Endothelial cell of umbilical vein (primary cell): Measurements from ENCODE around the gene GSKIP. TPM values are rescaled to one million over a fixed set of nuclear protein-coding genes. Genes with fewer than 3 reads are reported as not detected.

ENCODE experiments used
- BruUV-seq: library from RNA; stranded (reverse); fragments of 400-500 nt; replicated peaks from 2 replicates; lab custom pipeline; 2021; lab: Mats Ljungman, UMichigan
- CTCF ChIA-PET: fragments of 300-600, 350-600 bp; sonication (Branson Sonifier 250); formaldehyde crosslinking; loops from one replicate; lab custom pipeline; 2021; ENCODE audit warnings: antibody characterized with exemption, inconsistent platforms; lab: Charles Lee
- POLR2A ChIA-PET: fragments of 300-600, 350-600 bp; sonication (Branson Sonifier 250); formaldehyde crosslinking; loops from one replicate; lab custom pipeline; 2021; ENCODE audit warnings: antibody characterized with exemption, inconsistent platforms; lab: Charles Lee
- DNase-seq: peaks from one replicate; pipeline ENCODE4 v3.0.0-alpha.2; 2011; ENCODE audit warnings: low read depth, low spot score
- FAIRE-seq: peaks from 2 replicates; lab custom pipeline; 2011; peaks lifted over from hg19 to GRCh38; lab: Jason Lieb, UNC
- H2AFZ ChIP-seq: 2 replicates; pipeline ENCODE4 v1.6.0; 2012; ENCODE audit warnings: low read depth, low read length, control low read depth, inconsistent platforms
- H3K27ac ChIP-seq: 2 replicates; pipeline ENCODE4 v1.5.1; 2011; ENCODE audit warnings: low read depth, mild to moderate bottlenecking, control low read depth, low read length, moderate library complexity; ENCODE audit not compliant: insufficient read depth
- H3K27me3 ChIP-seq, 2 experiments: 2 replicates each; pipeline versions ENCODE4 v1.6.0 to v1.6.1; 2011; ENCODE audit warnings: low read length in 2 of 2, mixed read lengths in 1 of 2; ENCODE audit not compliant: control insufficient read depth in 2 of 2, insufficient read depth in 2 of 2
- H3K36me3 ChIP-seq, 2 experiments: 2 replicates in 1 of 2; 3 replicates in 1 of 2; pipeline ENCODE4 v1.5.1; 2011; ENCODE audit warnings: low read length in 2 of 2, mild to moderate bottlenecking in 1 of 2, moderate library complexity in 1 of 2; ENCODE audit not compliant: control insufficient read depth in 2 of 2, insufficient read depth in 2 of 2; ENCODE audit errors: extremely low read depth in 1 of 2
- H3K4me1 ChIP-seq: 3 replicates; pipeline ENCODE4 v1.5.1; 2011; ENCODE audit warnings: mild to moderate bottlenecking, low read length; ENCODE audit not compliant: control insufficient read depth, insufficient read depth; ENCODE audit errors: extremely low read depth
- H3K4me2 ChIP-seq: 2 replicates; pipeline ENCODE4 v1.6.1; 2011; ENCODE audit warnings: low read length, control low read depth, mixed read lengths; ENCODE audit not compliant: insufficient read depth
- H3K4me3 ChIP-seq, 3 experiments: fragments of 200-600 bp in 1 of 3; sonication (generic), shearing (Covaris generic) in 1 of 3; replicated peaks in 1 of 3; 2 replicates each; pipeline ENCODE4 v1.5.1; 2011 to 2016; ENCODE audit warnings: control low read depth in 3 of 3, low read length in 3 of 3, mild to moderate bottlenecking in 2 of 3, inconsistent platforms in 1 of 3, low read depth in 1 of 3, moderate library complexity in 1 of 3; ENCODE audit not compliant: insufficient read depth in 1 of 3
- H3K79me2 ChIP-seq: 2 replicates; pipeline ENCODE4 v1.6.0; 2012; ENCODE audit warnings: low read length, inconsistent platforms; ENCODE audit not compliant: control insufficient read depth, insufficient read depth
- H3K9ac ChIP-seq: replicated peaks from 2 replicates; pipeline ENCODE3; 2011; ENCODE audit warnings: low read length, control low read depth; ENCODE audit not compliant: insufficient read depth; ENCODE audit errors: extremely low read depth
- H3K9me1 ChIP-seq: replicated peaks from 3 replicates; pipeline ENCODE4 v1.6.0; 2011; ENCODE audit warnings: mild to moderate bottlenecking, low read length; ENCODE audit not compliant: control insufficient read depth, insufficient read depth; ENCODE audit errors: extremely low read depth
- H3K9me3 ChIP-seq: replicated peaks from 2 replicates; pipeline ENCODE4 v1.5.1; 2012; ENCODE audit warnings: low read length, inconsistent platforms; ENCODE audit not compliant: control insufficient read depth, insufficient read depth
- H4K20me1 ChIP-seq: replicated peaks from 2 replicates; pipeline ENCODE3; 2011; ENCODE audit warnings: mild to moderate bottlenecking, low read length; ENCODE audit not compliant: control insufficient read depth, insufficient read depth; ENCODE audit errors: extremely low read depth
- FOS ChIP-seq: IDR thresholded peaks from 2 replicates; pipeline ENCODE4 v1.6.1; 2011; ENCODE audit warnings: mild to moderate bottlenecking, low read length, moderate library complexity, borderline replicate concordance; ENCODE audit not compliant: insufficient read depth
- GATA2 ChIP-seq: IDR thresholded peaks from 2 replicates; pipeline ENCODE4 v1.7.0; 2011; ENCODE audit warnings: low read depth, mild to moderate bottlenecking, moderate library complexity, mixed read lengths, low read length; ENCODE audit not compliant: insufficient read length, insufficient read depth
- JUN ChIP-seq: IDR thresholded peaks from 2 replicates; pipeline ENCODE4 v1.6.1; 2011; ENCODE audit warnings: borderline replicate concordance, low read depth; ENCODE audit not compliant: insufficient read length, insufficient read depth
- POLR2AphosphoS5 ChIP-seq: IDR thresholded peaks from 2 replicates; pipeline ENCODE4 v1.6.1; 2012; ENCODE audit warnings: low read depth, mild to moderate bottlenecking, control low read depth, low read length, moderate library complexity; ENCODE audit not compliant: insufficient read depth
- dilution Hi-C: fragments of 300-500 bp; cut with MboI; formaldehyde crosslinking; loops from one replicate; pipeline ENCODE4 v1.15.0; 2019; ENCODE audit warnings: low sequenced_read_pairs; ENCODE audit not compliant: extremely low pct_ligation_motif_present
- intact Hi-C: fragments of 100-400 bp; cut with micrococcal nuclease; formaldehyde crosslinking; loops from one replicate; pipeline ENCODE4 v1.10.0; 2022
- polyA plus RNA-seq, 4 experiments: library from polyadenylated mRNA; depleted of rRNA in 3 of 4; stranded (reverse) in 3 of 4; unstranded in 1 of 4; fragments of >200 nt; gene quantifications; 2 replicates each; pipeline versions ENCODE4 v1.2.1 to v1.2.3, GENCODE V29; 2011 to 2012; ENCODE audit warnings: missing spikeins in 1 of 4
- total RNA-seq: library from RNA; stranded (reverse); gene quantifications from 2 replicates; pipeline ENCODE4 v1.2.3, GENCODE V29; 2021
- TF ChIP-seq, protein P1 (sequence below): IDR thresholded peaks from 2 replicates; pipeline ENCODE4 v1.6.1; 2011; ENCODE audit not compliant: insufficient read depth, insufficient read length
- TF ChIP-seq, protein P2 (sequence below), 2 donors: IDR thresholded peaks; 1 replicate in 1 of 2; 2 replicates in 1 of 2; pipeline ENCODE4 v1.5.1; 2011; ENCODE audit warnings: low read length in 2 of 2, mild to moderate bottlenecking in 2 of 2, moderate library complexity in 2 of 2, control low read depth in 1 of 2, inconsistent platforms in 1 of 2, low read depth in 1 of 2; ENCODE audit not compliant: insufficient read depth in 1 of 2; ENCODE audit errors: extremely low read depth in 1 of 2

The GSKIP gene
- total and polyA plus RNA-seq, 2 donors (not counting 3 experiments of a cell fraction or from before 2014, with no cell fraction given), result 9.2 to 15.9 TPM

DNA sequence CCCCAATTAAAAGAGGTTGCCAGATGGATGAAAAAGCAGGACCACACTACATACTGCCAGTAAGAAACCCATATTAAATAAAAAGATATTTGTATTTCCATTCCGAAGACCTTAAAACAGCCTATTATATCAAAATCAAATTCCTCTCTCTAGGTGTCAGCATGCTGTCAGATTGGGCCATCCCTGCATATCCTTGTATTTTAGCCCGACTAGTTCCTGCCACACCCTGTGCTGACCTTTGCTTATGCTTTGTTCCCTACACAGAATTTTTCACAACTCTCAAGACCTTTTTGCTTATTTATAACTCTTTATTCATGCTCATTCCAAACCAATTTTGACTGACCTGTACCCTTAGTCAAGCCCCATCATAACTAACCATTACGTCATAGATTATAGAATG is 12.8 kb downstream of the GSKIP start:
- dilution Hi-C loops (no loop called here), intact Hi-C loops (no loop called here)
- BruUV-seq, result no TSS peak
- Histone ChIP-seq H3K4me3 (no peak overlapping the region), H3K9ac (no peak overlapping the region), H3K9me1 (no peaks in the 10 kb centered on the region), H3K9me3 (no peaks in the 10 kb centered on the region), H3K27me3 (no peaks in the 10 kb centered on the region), H3K4me2 (no peak overlapping the region), H3K36me3 (no peaks in the 10 kb centered on the region), H4K20me1 (no peaks in the 10 kb centered on the region), H3K27ac (no peak overlapping the region), H2AFZ (no peak overlapping the region), H3K4me1 (no peaks in the 10 kb centered on the region), H3K79me2 (no peaks in the 10 kb centered on the region)
- ChIA-PET POLR2A (no interaction called here), CTCF (no interaction called here)
- DNase-seq, result no peak
- no peak for FAIRE-seq
- TF ChIP-seq POLR2AphosphoS5 (no peak), GATA2 (no peak), FOS (no peak), JUN (no peak)
- TF ChIP-seq, protein P1, sequence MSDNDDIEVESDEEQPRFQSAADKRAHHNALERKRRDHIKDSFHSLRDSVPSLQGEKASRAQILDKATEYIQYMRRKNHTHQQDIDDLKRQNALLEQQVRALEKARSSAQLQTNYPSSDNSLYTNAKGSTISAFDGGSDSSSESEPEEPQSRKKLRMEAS, result no peak
- TF ChIP-seq, protein P2, sequence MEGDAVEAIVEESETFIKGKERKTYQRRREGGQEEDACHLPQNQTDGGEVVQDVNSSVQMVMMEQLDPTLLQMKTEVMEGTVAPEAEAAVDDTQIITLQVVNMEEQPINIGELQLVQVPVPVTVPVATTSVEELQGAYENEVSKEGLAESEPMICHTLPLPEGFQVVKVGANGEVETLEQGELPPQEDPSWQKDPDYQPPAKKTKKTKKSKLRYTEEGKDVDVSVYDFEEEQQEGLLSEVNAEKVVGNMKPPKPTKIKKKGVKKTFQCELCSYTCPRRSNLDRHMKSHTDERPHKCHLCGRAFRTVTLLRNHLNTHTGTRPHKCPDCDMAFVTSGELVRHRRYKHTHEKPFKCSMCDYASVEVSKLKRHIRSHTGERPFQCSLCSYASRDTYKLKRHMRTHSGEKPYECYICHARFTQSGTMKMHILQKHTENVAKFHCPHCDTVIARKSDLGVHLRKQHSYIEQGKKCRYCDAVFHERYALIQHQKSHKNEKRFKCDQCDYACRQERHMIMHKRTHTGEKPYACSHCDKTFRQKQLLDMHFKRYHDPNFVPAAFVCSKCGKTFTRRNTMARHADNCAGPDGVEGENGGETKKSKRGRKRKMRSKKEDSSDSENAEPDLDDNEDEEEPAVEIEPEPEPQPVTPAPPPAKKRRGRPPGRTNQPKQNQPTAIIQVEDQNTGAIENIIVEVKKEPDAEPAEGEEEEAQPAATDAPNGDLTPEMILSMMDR (IDR thresholded peaks at IDR 0.05; ENCODE audit: extremely low read depth in 1 of 2, insufficient read depth in 1 of 2, low read depth in 1 of 2, low read length in 2 of 2), result no peak
